PC-3 (cell line): ENCODE data around the gene YJU2.

ENCODE experiments used
- CTCF ChIP-seq: fragments of 300-600 bp; sonication (generic); conservative IDR thresholded peaks from 2 replicates; pipeline ENCODE4 v1.5.1; 2017; ENCODE audit warnings: antibody characterized with exemption, low read depth, mild to moderate bottlenecking, low read length
- EZH2 ChIP-seq: fragments of 300-600 bp; sonication (generic); IDR thresholded peaks from one replicate; pipeline ENCODE4 v1.6.1; 2017; ENCODE audit warnings: antibody characterized with exemption, mild to moderate bottlenecking, low read length; ENCODE audit not compliant: unreplicated experiment

- TF ChIP-seq CTCF (no peak), EZH2 (no peak)
These were observed 32.9 kb downstream of the YJU2 start for GRCh38 chr19:4279530-4280422.
